H1 (cell line): ENCODE results near the gene OSM. TPM values are rescaled to one million over a fixed set of nuclear protein-coding genes. Genes with fewer than 3 reads are reported as not detected.

Source experiments
- CTCF ChIA-PET: fragments of 300-600 bp; sonication (Branson Sonifier 250); formaldehyde crosslinking; loops from one replicate; lab custom pipeline; 2021; ENCODE audit not compliant: partially characterized antibody; lab: Charles Lee
- POLR2A ChIA-PET: fragments of 300-600 bp; sonication (Branson Sonifier 250); formaldehyde crosslinking; loops from one replicate; lab custom pipeline; 2021; ENCODE audit warnings: inconsistent platforms; ENCODE audit not compliant: partially characterized antibody; lab: Charles Lee
- DNase-seq, 2 experiments: peaks; one replicate each; pipeline versions ENCODE4 v3.0.0 to v3.0.0-alpha.2; 2010 to 2022; ENCODE audit warnings: low spot score in 2 of 2, low read depth in 1 of 2, mixed read lengths in 1 of 2
- FAIRE-seq: peaks from 2 replicates; lab custom pipeline; 2011; peaks lifted over from hg19 to GRCh38; lab: Jason Lieb, UNC
- H2AFZ ChIP-seq: 2 replicates; pipeline ENCODE4 v1.8.1; 2012; ENCODE audit warnings: low read length, inconsistent platforms
- H2AK5ac ChIP-seq: 2 replicates; pipeline ENCODE4 v1.6.1; 2013; ENCODE audit warnings: low read depth, low read length
- H2BK120ac ChIP-seq: replicated peaks from 2 replicates; pipeline ENCODE3; 2013; ENCODE audit warnings: low read depth, low read length, inconsistent platforms
- H2BK12ac ChIP-seq: 2 replicates; pipeline ENCODE4 v1.6.1; 2013; ENCODE audit warnings: low read depth, low read length
- H2BK15ac ChIP-seq: 2 replicates; pipeline ENCODE4 v1.6.1; 2013; ENCODE audit warnings: low read length
- H2BK20ac ChIP-seq: 2 replicates; pipeline ENCODE4 v1.6.1; 2013; ENCODE audit warnings: low read length
- H2BK5ac ChIP-seq: 2 replicates; pipeline ENCODE4 v1.6.1; 2013; ENCODE audit warnings: low read depth, low read length
- H3K14ac ChIP-seq: 2 replicates; pipeline ENCODE4 v1.6.1; 2013; ENCODE audit warnings: inconsistent platforms; ENCODE audit not compliant: insufficient read length
- H3K18ac ChIP-seq: 2 replicates; pipeline ENCODE4 v1.6.1; 2013; ENCODE audit warnings: low read length; ENCODE audit errors: extremely low read depth
- H3K23ac ChIP-seq: 2 replicates; pipeline ENCODE4 v1.6.1; 2013; ENCODE audit warnings: inconsistent platforms; ENCODE audit not compliant: insufficient read length
- H3K23me2 ChIP-seq: 2 replicates; pipeline ENCODE4 v1.6.1; 2013; ENCODE audit warnings: low read depth, low read length
- H3K27ac ChIP-seq: 2 replicates; pipeline ENCODE4 v1.6.1; 2011; ENCODE audit warnings: low read depth, low read length, inconsistent platforms
- H3K27me3 ChIP-seq, 4 experiments: replicated peaks in 1 of 4; 1 replicate in 1 of 4; 2 replicates in 3 of 4; pipeline versions ENCODE4 v1.6.1 to v1.8.1; 2011 to 2013; ENCODE audit warnings: low read length in 3 of 4, mild to moderate bottlenecking in 3 of 4, inconsistent platforms in 2 of 4, mixed read lengths in 2 of 4, moderate library complexity in 1 of 4; ENCODE audit not compliant: control insufficient read depth in 3 of 4, insufficient read depth in 3 of 4; ENCODE audit errors: extremely low read depth in 1 of 4
- H3K36me3 ChIP-seq, 4 experiments: 2 replicates each; pipeline versions ENCODE4 v1.6.1 to v1.8.1; 2011 to 2013; ENCODE audit warnings: mild to moderate bottlenecking in 4 of 4, low read length in 3 of 4, moderate library complexity in 2 of 4, control low read depth in 1 of 4, inconsistent platforms in 1 of 4; ENCODE audit not compliant: insufficient read depth in 4 of 4, control insufficient read depth in 2 of 4
- H3K4ac ChIP-seq: replicated peaks from 2 replicates; pipeline ENCODE3; 2013; ENCODE audit warnings: low read length, low read depth, mixed read lengths, inconsistent platforms; ENCODE audit not compliant: insufficient read length
- H3K4me1 ChIP-seq, 4 experiments: replicated peaks in 1 of 4; 1 replicate in 1 of 4; 2 replicates in 3 of 4; pipeline versions ENCODE4 v1.6.1 to v1.8.1; 2011 to 2013; ENCODE audit warnings: low read length in 3 of 4, inconsistent platforms in 2 of 4, mixed read lengths in 1 of 4; ENCODE audit not compliant: insufficient read depth in 4 of 4, control insufficient read depth in 3 of 4
- H3K4me2 ChIP-seq, 2 experiments: 2 replicates each; pipeline versions ENCODE4 v1.6.1 to v1.8.1; 2011 to 2013; ENCODE audit warnings: low read depth in 2 of 2, low read length in 2 of 2, control low read depth in 1 of 2, inconsistent platforms in 1 of 2, mild to moderate bottlenecking in 1 of 2; ENCODE audit not compliant: insufficient read depth in 1 of 2
- H3K4me3 ChIP-seq, 4 experiments: fragments of 200-600, 300-600 bp in 1 of 4; sonication (generic), shearing (Covaris generic), sonication (Bioruptor Twin) in 1 of 4; 2 replicates each; pipeline versions ENCODE4 v1.5.1 to v1.8.1; 2011 to 2016; ENCODE audit warnings: low read length in 4 of 4, low read depth in 3 of 4, control low read depth in 2 of 4, inconsistent platforms in 2 of 4, mild to moderate bottlenecking in 2 of 4, mixed read lengths in 1 of 4, moderate library complexity in 1 of 4; ENCODE audit not compliant: insufficient read depth in 2 of 4; ENCODE audit errors: extremely low read depth in 1 of 4
- H3K56ac ChIP-seq: replicated peaks from 2 replicates; pipeline ENCODE3; 2013; ENCODE audit warnings: low read depth, mild to moderate bottlenecking, mixed read lengths, low read length, inconsistent platforms; ENCODE audit not compliant: insufficient read length
- H3K79me1 ChIP-seq: 2 replicates; pipeline ENCODE4 v1.6.1; 2013; ENCODE audit warnings: low read depth, low read length, control low read depth
- H3K79me2 ChIP-seq, 2 experiments: 2 replicates each; pipeline versions ENCODE4 v1.6.1 to v1.8.1; 2012 to 2013; ENCODE audit warnings: low read length in 2 of 2, mild to moderate bottlenecking in 2 of 2, inconsistent platforms in 1 of 2; ENCODE audit not compliant: insufficient read depth in 2 of 2, control insufficient read depth in 1 of 2
- H3K9ac ChIP-seq, 4 experiments: replicated peaks in 1 of 4; 1 replicate in 1 of 4; 2 replicates in 3 of 4; pipeline versions ENCODE4 v1.6.1 to v1.8.1; 2011 to 2013; ENCODE audit warnings: low read depth in 3 of 4, low read length in 3 of 4, control low read depth in 2 of 4, mild to moderate bottlenecking in 2 of 4, moderate library complexity in 2 of 4, inconsistent platforms in 1 of 4; ENCODE audit errors: extremely low read depth in 1 of 4
- H3K9me3 ChIP-seq, 2 experiments: 2 replicates each; pipeline versions ENCODE4 v1.6.1 to v1.8.1; 2012 to 2013; ENCODE audit warnings: mild to moderate bottlenecking in 2 of 2, moderate library complexity in 2 of 2, control low read depth in 1 of 2, inconsistent platforms in 1 of 2, low read depth in 1 of 2, low read length in 1 of 2, mixed read lengths in 1 of 2; ENCODE audit not compliant: insufficient read depth in 2 of 2
- H4K20me1 ChIP-seq, 2 experiments: replicated peaks in 1 of 2; 2 replicates each; pipeline versions ENCODE3 to v1.8.1; 2011 to 2013; ENCODE audit warnings: inconsistent platforms in 2 of 2, low read length in 2 of 2, mild to moderate bottlenecking in 1 of 2; ENCODE audit not compliant: insufficient read depth in 2 of 2, control insufficient read depth in 1 of 2
- H4K5ac ChIP-seq: 2 replicates; pipeline ENCODE4 v1.6.1; 2013; ENCODE audit warnings: low read length, low read depth, mixed read lengths, inconsistent platforms; ENCODE audit not compliant: insufficient read length
- H4K8ac ChIP-seq: 2 replicates; pipeline ENCODE4 v1.8.0; 2013; ENCODE audit warnings: mild to moderate bottlenecking, moderate library complexity, low read length, inconsistent platforms; ENCODE audit not compliant: insufficient read depth; ENCODE audit errors: extremely low read depth
- H4K91ac ChIP-seq: replicated peaks from 2 replicates; pipeline ENCODE3; 2013; ENCODE audit warnings: low read length, mixed read lengths, inconsistent platforms; ENCODE audit not compliant: insufficient read length
- CREB1 ChIP-seq: IDR thresholded peaks from 2 replicates; pipeline ENCODE4 v1.6.1; 2012; ENCODE audit warnings: inconsistent platforms
- SIN3A ChIP-seq, 2 experiments: IDR thresholded peaks in 1 of 2; conservative IDR thresholded peaks in 1 of 2; 2 replicates each; pipeline ENCODE4 v1.6.1; 2011 to 2012; ENCODE audit warnings: low read length in 2 of 2, improper control_type of control experiment in 1 of 2, low read depth in 1 of 2, mild to moderate bottlenecking in 1 of 2
- WGBS, 2 experiments: shearing (Covaris generic) in 1 of 2; methylation state at CpG; one replicate each; pipeline versions ENCODE4 v1.1.6 to v1.1.7; 2013 to 2015; ENCODE audit warnings: low lambda C conversion rate in 2 of 2, mixed read lengths in 2 of 2, inconsistent platforms in 1 of 2, low coverage in 1 of 2, missing lambda C conversion rate in 1 of 2; ENCODE audit not compliant: insufficient replicate concordance in 2 of 2, insufficient coverage in 1 of 2, insufficient read length in 1 of 2; ENCODE audit errors: extremely low coverage in 1 of 2, missing lambda C conversion rate in 1 of 2; 5-methylcytosine and 5-hydroxymethylcytosine counted together
- polyA plus RNA-seq, 7 experiments: library from polyadenylated mRNA; depleted of rRNA in 3 of 7; stranded (reverse) in 5 of 7; unstranded in 2 of 7; fragments of >200 nt in 5 of 7; fragments of 200-250 nt in 2 of 7; gene quantifications; 1 replicate in 5 of 7; 2 replicates in 1 of 7; 4 replicates in 1 of 7; pipeline versions ENCODE4 v1.2.1 to v1.2.3, GENCODE V29; 2011 to 2013; ENCODE audit warnings: missing spikeins in 2 of 7, mixed read lengths in 2 of 7
- total RNA-seq: library from RNA; stranded (reverse); fragmentation: NEBNext Ultra II Directional; extraction: Animal tissue kit (Norgen Biotek cat#: 25700); gene quantifications from 2 replicates; pipeline ENCODE4 v1.2.1, GENCODE V29; 2021
- TF ChIP-seq, protein P1 (sequence below): IDR thresholded peaks from 2 replicates; pipeline ENCODE4 v1.6.1; 2011; ENCODE audit warnings: low read length, improper control_type of control experiment
- TF ChIP-seq, protein P2 (sequence below): IDR thresholded peaks from 2 replicates; pipeline ENCODE4 v1.6.1; 2012; ENCODE audit warnings: inconsistent platforms

Gene OSM
- total and polyA plus RNA-seq, 2 of the 8 experiments (the other 6 are each of a cell fraction or from before 2014, with no cell fraction given) = not detected

DNA sequence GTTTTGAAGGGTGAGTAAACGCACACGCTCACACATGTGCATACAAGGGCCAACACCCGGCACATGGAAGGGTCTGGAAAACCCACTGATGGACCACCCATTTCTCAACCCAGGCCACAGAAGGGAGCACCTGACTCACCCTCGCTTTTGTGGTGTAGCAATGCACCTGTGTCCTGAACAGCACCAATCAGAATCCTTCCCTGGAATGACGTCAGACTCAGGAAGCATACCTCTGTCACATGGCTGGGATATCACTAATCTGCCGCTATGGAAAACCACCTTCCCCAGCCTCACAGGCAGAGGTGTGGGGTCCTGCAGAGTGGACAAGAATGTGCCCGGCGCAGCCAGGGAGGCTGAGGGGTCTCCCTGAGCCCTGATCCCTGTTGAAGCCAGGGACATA is 9.0 kb upstream of the OSM start:
- no peaks in the 10 kb centered on the region for H3K79me2 ChIP-seq
- H2BK12ac ChIP-seq = 0 out of 2 replicates have a peak overlapping the region, but pooled peaks have one; percentile 94
- H3K4me1 ChIP-seq = peaks cover 0 to 10% (median 3%) of the 10 kb centered on the region in 4 experiments; a peak in 3 of 7 replicates
- no peak overlapping the region for H3K9ac ChIP-seq
- no peaks in the 10 kb centered on the region for H3K79me1 ChIP-seq
- H3K4ac ChIP-seq = no peak overlapping the region
- no peak overlapping the region for H2BK20ac ChIP-seq
- no peak overlapping the region for H4K91ac ChIP-seq
- H3K14ac ChIP-seq = no peak overlapping the region
- H4K5ac ChIP-seq = no peak overlapping the region
- no peaks in the 10 kb centered on the region; a peak in 1 of 7 replicates for H3K27me3 ChIP-seq
- no peaks in the 10 kb centered on the region for H3K36me3 ChIP-seq
- H4K8ac ChIP-seq = peak overlapping the region; percentile 54; the same call in 1 of the 2 replicates
- no peaks in the 10 kb centered on the region; the same call in 1 of the 2 replicates for H3K23me2 ChIP-seq
- no peak overlapping the region for H3K23ac ChIP-seq
- FAIRE-seq (peak; percentile 81), DNase-seq (no peak)
- H2BK5ac ChIP-seq = no peak overlapping the region; the same call in 1 of the 2 replicates
- ChIA-PET POLR2A (interaction anchor here (1.0 to 1.4 kb wide), 2 partner anchors 15 to 160 kb away, joined by 3 to 4 read pairs; no protein-coding TSS in a partner anchor), CTCF (interaction anchor here (1.6 to 5.3 kb wide), 3 partner anchors 12 to 15 kb away, joined by 6 to 35 read pairs (median 6); partner anchors contain the start of gene CASTOR1)
- TF ChIP-seq, protein P1, sequence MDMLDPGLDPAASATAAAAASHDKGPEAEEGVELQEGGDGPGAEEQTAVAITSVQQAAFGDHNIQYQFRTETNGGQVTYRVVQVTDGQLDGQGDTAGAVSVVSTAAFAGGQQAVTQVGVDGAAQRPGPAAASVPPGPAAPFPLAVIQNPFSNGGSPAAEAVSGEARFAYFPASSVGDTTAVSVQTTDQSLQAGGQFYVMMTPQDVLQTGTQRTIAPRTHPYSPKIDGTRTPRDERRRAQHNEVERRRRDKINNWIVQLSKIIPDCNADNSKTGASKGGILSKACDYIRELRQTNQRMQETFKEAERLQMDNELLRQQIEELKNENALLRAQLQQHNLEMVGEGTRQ = 0 out of 2 replicates have a peak, but pooled peaks have one; percentile 10
- TF ChIP-seq CREB1 (0 out of 2 replicates have a peak, but pooled peaks have one; percentile 12), SIN3A (conservative IDR thresholded peaks at IDR 0.05 in 1 of 2, IDR thresholded peaks at IDR 0.05 in 1 of 2; ENCODE audit: low read depth in 1 of 2, low read length in 2 of 2) (no peak)
- TF ChIP-seq, protein P2, sequence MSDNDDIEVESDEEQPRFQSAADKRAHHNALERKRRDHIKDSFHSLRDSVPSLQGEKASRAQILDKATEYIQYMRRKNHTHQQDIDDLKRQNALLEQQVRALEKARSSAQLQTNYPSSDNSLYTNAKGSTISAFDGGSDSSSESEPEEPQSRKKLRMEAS = peak; percentile 41; the same call in 1 of the 2 replicates
- TF ChIP-seq, all 59 proteins: peak for 3
- Histone ChIP-seq H2AFZ (peak overlapping the region; percentile 86), H2BK15ac (0 out of 2 replicates have a peak overlapping the region, but pooled peaks have one; percentile 72), H3K27ac (no peak overlapping the region), H3K56ac (no peak overlapping the region), H3K4me2 (no peak overlapping the region), H3K18ac (no peak overlapping the region), H4K20me1 (no peaks in the 10 kb centered on the region), H3K4me3 (no peak overlapping the region), H2BK120ac (no peak overlapping the region), H3K9me3 (no peaks in the 10 kb centered on the region), H2AK5ac (no peak overlapping the region; the same call in 1 of the 2 replicates)
- 91% methylated on average over 8 of the region's 8 CpGs; no CpG with 5 or more reads in 1 of the 2 experiments for WGBS, 2 experiments
